GM06990 (cell line): ENCODE data around the gene PHF10.

Source experiments
- DNase-seq: peaks from one replicate; pipeline ENCODE4 v3.0.0-alpha.2; 2011; ENCODE audit not compliant: insufficient read length; ENCODE audit errors: extremely low read depth
- H3K27me3 ChIP-seq: replicated peaks from 2 replicates; pipeline ENCODE4 v1.6.0; 2011; ENCODE audit warnings: low read length; ENCODE audit not compliant: control insufficient read depth, insufficient read depth
- H3K36me3 ChIP-seq: 2 replicates; pipeline ENCODE4 v1.5.1; 2011; ENCODE audit warnings: low read length; ENCODE audit not compliant: control insufficient read depth, insufficient read depth
- H3K4me3 ChIP-seq: replicated peaks from 2 replicates; pipeline ENCODE4 v1.5.1; 2011; ENCODE audit warnings: low read depth, mild to moderate bottlenecking, control low read depth, low read length
- TF ChIP-seq, protein P1 (sequence below): IDR thresholded peaks from 2 replicates; pipeline ENCODE4 v1.5.1; 2011; ENCODE audit warnings: low read length, control low read depth, mild to moderate bottlenecking, inconsistent platforms; ENCODE audit not compliant: insufficient read depth, poor library complexity, severe bottlenecking

PHF10 gene

GRCh38 chr6:169720207-169720855 is 4.0 kb downstream of the PHF10 start:
- Histone ChIP-seq H3K4me3 (no peak overlapping the region), H3K27me3 (no peaks in the 10 kb centered on the region), H3K36me3 (peaks cover 2% of the 10 kb centered on the region; the same call in 1 of the 2 replicates)
- TF ChIP-seq, protein P1, sequence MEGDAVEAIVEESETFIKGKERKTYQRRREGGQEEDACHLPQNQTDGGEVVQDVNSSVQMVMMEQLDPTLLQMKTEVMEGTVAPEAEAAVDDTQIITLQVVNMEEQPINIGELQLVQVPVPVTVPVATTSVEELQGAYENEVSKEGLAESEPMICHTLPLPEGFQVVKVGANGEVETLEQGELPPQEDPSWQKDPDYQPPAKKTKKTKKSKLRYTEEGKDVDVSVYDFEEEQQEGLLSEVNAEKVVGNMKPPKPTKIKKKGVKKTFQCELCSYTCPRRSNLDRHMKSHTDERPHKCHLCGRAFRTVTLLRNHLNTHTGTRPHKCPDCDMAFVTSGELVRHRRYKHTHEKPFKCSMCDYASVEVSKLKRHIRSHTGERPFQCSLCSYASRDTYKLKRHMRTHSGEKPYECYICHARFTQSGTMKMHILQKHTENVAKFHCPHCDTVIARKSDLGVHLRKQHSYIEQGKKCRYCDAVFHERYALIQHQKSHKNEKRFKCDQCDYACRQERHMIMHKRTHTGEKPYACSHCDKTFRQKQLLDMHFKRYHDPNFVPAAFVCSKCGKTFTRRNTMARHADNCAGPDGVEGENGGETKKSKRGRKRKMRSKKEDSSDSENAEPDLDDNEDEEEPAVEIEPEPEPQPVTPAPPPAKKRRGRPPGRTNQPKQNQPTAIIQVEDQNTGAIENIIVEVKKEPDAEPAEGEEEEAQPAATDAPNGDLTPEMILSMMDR, result peak; percentile 22
- no peak for DNase-seq

GRCh38 chr6:169719117-169719516 is 5.2 kb downstream of the PHF10 start:
- H3K27me3 ChIP-seq, result no peaks in the 10 kb centered on the region
- TF ChIP-seq, protein P1, result no peak
- no peak overlapping the region for H3K4me3 ChIP-seq
- DNase-seq, result no peak
- peaks cover 3% of the 10 kb centered on the region for H3K36me3 ChIP-seq

DNA sequence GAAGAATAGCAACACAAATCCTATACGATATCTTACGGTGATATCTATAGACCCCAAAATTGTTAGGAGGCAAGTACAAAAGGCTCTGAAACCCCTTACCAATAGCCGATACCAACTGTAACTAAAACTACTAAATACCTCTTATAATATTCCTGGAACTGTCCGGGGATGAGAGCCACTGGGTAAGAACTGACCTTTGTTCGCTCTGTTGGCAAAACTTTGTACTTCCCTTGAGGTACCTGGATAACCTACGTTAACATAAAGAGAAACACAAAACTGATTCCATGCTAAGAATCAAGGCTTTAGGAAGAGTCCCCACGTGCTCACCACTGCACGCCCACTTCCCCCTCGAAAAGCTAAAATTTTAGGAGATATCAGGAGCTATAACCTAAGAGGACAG is 9.7 kb downstream of the PHF10 start:
- no peak for DNase-seq
- Histone ChIP-seq H3K36me3 (peaks cover 3% of the 10 kb centered on the region), H3K27me3 (no peaks in the 10 kb centered on the region), H3K4me3 (no peak overlapping the region)
- TF ChIP-seq, protein P1, result no peak

DNA sequence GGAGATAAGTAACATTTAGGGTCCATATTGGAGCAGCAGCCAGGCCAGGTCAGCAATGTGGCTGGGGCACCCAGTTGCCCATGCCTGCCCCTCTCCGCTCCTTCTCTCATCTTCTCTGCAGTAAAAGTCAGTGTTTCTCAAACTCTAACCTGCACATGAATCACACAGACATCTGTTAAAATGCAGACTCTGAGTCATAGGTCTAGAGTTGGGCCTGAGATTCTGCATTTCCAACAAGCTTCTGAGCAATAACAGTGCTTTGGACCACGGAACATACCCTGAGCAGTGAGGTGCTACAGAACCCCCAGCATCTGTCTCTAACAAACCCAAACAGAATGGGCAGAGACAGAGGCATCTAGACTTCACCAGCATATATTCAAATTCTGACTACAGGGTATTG is 10.1 kb downstream of the PHF10 start:
- TF ChIP-seq, protein P1, result no peak
- Histone ChIP-seq H3K36me3 (peaks cover 3% of the 10 kb centered on the region), H3K4me3 (no peak overlapping the region), H3K27me3 (no peaks in the 10 kb centered on the region)
- DNase-seq, result no peak

GRCh38 chr6:169710009-169710408 is 14.3 kb downstream of the PHF10 start:
- Histone ChIP-seq H3K4me3 (no peak overlapping the region), H3K36me3 (peaks cover 1% of the 10 kb centered on the region; the same call in 1 of the 2 replicates), H3K27me3 (no peaks in the 10 kb centered on the region)
- TF ChIP-seq, protein P1, result no peak
- DNase-seq, result no peak

- DNase-seq, result no peak
- H3K36me3 ChIP-seq, result peaks cover 1% of the 10 kb centered on the region; the same call in 1 of the 2 replicates
- TF ChIP-seq, protein P1, result no peak
- no peak overlapping the region for H3K4me3 ChIP-seq
- H3K27me3 ChIP-seq, result no peaks in the 10 kb centered on the region
Measured at GRCh38 chr6:169709293-169709692, 15.0 kb downstream of the PHF10 start.
